GM12878 (cell line): Measurements from ENCODE around the gene SNX22. TPM values are rescaled to one million over a fixed set of nuclear protein-coding genes. Genes with fewer than 3 reads are reported as not detected.
"Not testable (repeated sequence)": the region's sequence is repeated elsewhere in the genome, so short reads cannot be mapped to it uniquely, and the experiment has no call there.

Experiments used
- ATAC-seq: fragments of 200-7000 bp; cut with Tn5 transposase; 3 replicates; pipeline ENCODE4 v1.9.1; 2020; ENCODE audit warnings: mild to moderate bottlenecking, moderate library complexity
- BruUV-seq: library from RNA; stranded (reverse); fragments of 400-500 nt; replicated peaks from 2 replicates; lab custom pipeline; 2021; lab: Mats Ljungman, UMichigan
- CTCF ChIA-PET: fragments of 300-600 bp; sonication (Branson Sonifier 250); formaldehyde crosslinking; extraction: SDS; loops from one replicate; lab custom pipeline; 2021; ENCODE audit warnings: inconsistent platforms; lab: Yijun Ruan, JAX
- POLR2A ChIA-PET: fragments of 350-600 bp; formaldehyde crosslinking; extraction: SDS; loops from one replicate; lab custom pipeline; 2021; ENCODE audit warnings: inconsistent platforms; lab: Charles Lee
- RAD21 ChIA-PET: fragments of 300-600 bp; sonication (Branson Sonifier 250); formaldehyde crosslinking; loops from one replicate; lab custom pipeline; 2023; ENCODE audit warnings: antibody characterized with exemption; ENCODE audit not compliant: unreplicated experiment; lab: Charles Lee
- SMC1A ChIA-PET: fragments of 300-600 bp; sonication (Branson Sonifier 250); formaldehyde crosslinking; loops from one replicate; lab custom pipeline; 2023; ENCODE audit not compliant: unreplicated experiment, uncharacterized antibody; lab: Charles Lee
- DNase-seq: peaks from one replicate; pipeline ENCODE4 v3.0.0-alpha.2; 2011; ENCODE audit warnings: low read depth, low spot score
- FAIRE-seq: peaks from 3 replicates; lab custom pipeline; 2011; peaks lifted over from hg19 to GRCh38; lab: Jason Lieb, UNC
- H2AFZ ChIP-seq: 2 replicates; pipeline ENCODE4 v1.6.0; 2011; ENCODE audit warnings: low read depth, low read length, control low read depth; ENCODE audit not compliant: control insufficient read depth
- H3K27ac ChIP-seq: 2 replicates; pipeline ENCODE4 v1.5.1; 2011; ENCODE audit warnings: control low read depth; ENCODE audit not compliant: control insufficient read depth, insufficient read depth
- H3K27me3 ChIP-seq, 2 experiments: replicated peaks in 1 of 2; 2 replicates each; pipeline versions ENCODE4 v1.6.0 to v1.6.1; 2011; ENCODE audit warnings: low read length in 1 of 2; ENCODE audit not compliant: control insufficient read depth in 2 of 2, insufficient read depth in 2 of 2
- H3K36me3 ChIP-seq, 2 experiments: 2 replicates each; pipeline ENCODE4 v1.5.1; 2011; ENCODE audit warnings: low read length in 1 of 2; ENCODE audit not compliant: control insufficient read depth in 2 of 2, insufficient read depth in 2 of 2
- H3K4me1 ChIP-seq: 2 replicates; pipeline ENCODE4 v1.6.1; 2011; ENCODE audit warnings: mild to moderate bottlenecking, low read length, moderate library complexity, mixed read lengths; ENCODE audit not compliant: control insufficient read depth, insufficient read depth
- H3K4me2 ChIP-seq: 2 replicates; pipeline ENCODE4 v1.6.0; 2011; ENCODE audit warnings: control low read depth; ENCODE audit not compliant: control insufficient read depth, insufficient read depth
- H3K4me3 ChIP-seq: fragments of 200-600 bp; sonication (generic); 2 replicates; pipeline ENCODE4 v1.5.1; 2016
- H3K79me2 ChIP-seq: 2 replicates; pipeline ENCODE4 v1.6.0; 2011; ENCODE audit warnings: low read length; ENCODE audit not compliant: control insufficient read depth, insufficient read depth
- H3K9ac ChIP-seq: 2 replicates; pipeline ENCODE4 v1.8.0; 2011; ENCODE audit warnings: low read length, control low read depth, mixed read lengths; ENCODE audit not compliant: control insufficient read depth, insufficient read depth
- H3K9me3 ChIP-seq: replicated peaks from 3 replicates; pipeline ENCODE4 v1.5.1; 2011; ENCODE audit warnings: mild to moderate bottlenecking, low read length; ENCODE audit not compliant: control insufficient read depth, insufficient read depth
- H4K20me1 ChIP-seq: 2 replicates; pipeline ENCODE4 v1.6.0; 2011; ENCODE audit not compliant: control insufficient read depth, insufficient read depth
- RAD21 ChIP-seq: IDR thresholded peaks from 2 replicates; pipeline ENCODE4 v1.6.1; 2011; ENCODE audit warnings: mild to moderate bottlenecking, low read depth, low read length, moderate library complexity; ENCODE audit not compliant: insufficient read depth
- SIX5 ChIP-seq: IDR thresholded peaks from 2 replicates; pipeline ENCODE4 v1.6.1; 2011; ENCODE audit warnings: mild to moderate bottlenecking, low read depth, low read length, moderate library complexity; ENCODE audit not compliant: severe bottlenecking
- SREBF2 ChIP-seq: IDR thresholded peaks from 2 replicates; pipeline ENCODE4 v1.6.1; 2012; ENCODE audit warnings: mild to moderate bottlenecking, low read length
- WGBS: methylation state at CpG from one replicate; pipeline ENCODE4 v1.1.6; 2016; ENCODE audit warnings: low lambda C conversion rate; ENCODE audit not compliant: insufficient replicate concordance, insufficient coverage; ENCODE audit errors: missing lambda C conversion rate; 5-methylcytosine and 5-hydroxymethylcytosine counted together
- in situ Hi-C: fragments of 300-500 bp; cut with MboI; formaldehyde crosslinking; loops from 9 replicates; pipeline ENCODE4 v1.14.3; 2018; ENCODE audit warnings: mixed read lengths
- intact Hi-C: fragments of 100-400 bp; cut with micrococcal nuclease; formaldehyde crosslinking; loops from one replicate; pipeline ENCODE4 v1.14.2; 2022; ENCODE audit not compliant: unreplicated experiment
- polyA plus RNA-seq, 11 experiments: library from polyadenylated mRNA; depleted of rRNA in 4 of 11; unstranded in 6 of 11; stranded (reverse) in 5 of 11; fragments of >200 nt; fragmentation: Nextera tagmentation in 4 of 11; fragmentation: Illumina TruSeq in 1 of 11; extraction: Ambion mirVana in 4 of 11; extraction: Trizol in 1 of 11; gene quantifications; 1 replicate in 1 of 11; 2 replicates in 10 of 11; pipeline versions ENCODE4 v1.2.1 to v1.2.3, GENCODE V29; 2011 to 2016; ENCODE audit warnings: inconsistent platforms in 2 of 11, missing spikeins in 2 of 11, low read depth in 1 of 11
- total RNA-seq, 4 experiments: library from RNA; depleted of rRNA in 3 of 4; stranded (reverse); fragments of >200 nt in 3 of 4; fragmentation: Illumina TruSeq in 1 of 4; extraction: Trizol in 1 of 4; gene quantifications; 2 replicates each; pipeline versions ENCODE4 v1.2.1 to v1.2.3, GENCODE V29; 2013 to 2021

SNX22 gene
- total and polyA plus RNA-seq, 10 of the 15 experiments (the other 5 are each of a cell fraction or from before 2014, with no cell fraction given): 4.4 to 29.0 (median 8.7) TPM

GRCh38 chr15:64107337-64107736 is 44.2 kb upstream of the SNX22 start:
- 29% methylated on average over 1 of the region's 1 CpG for WGBS
- POLR2A ChIA-PET: interaction anchor here (0.7 kb wide), 1 partner anchor 8 kb away, joined by 7 read pairs; no protein-coding TSS in a partner anchor
- Histone ChIP-seq H3K4me1 (peaks cover 21% of the 10 kb centered on the region), H2AFZ (no peak overlapping the region), H3K4me2 (no peak overlapping the region), H3K9me3 (no peaks in the 10 kb centered on the region; the same call in 2 of the 3 replicates), H3K27ac (no peak overlapping the region), H3K36me3 (no peaks in the 10 kb centered on the region; a peak in 2 of 4 replicates), H3K9ac (no peak overlapping the region), H3K4me3 (no peak overlapping the region), H3K27me3 (no peaks in the 10 kb centered on the region), H4K20me1 (no peaks in the 10 kb centered on the region), H3K79me2 (peaks cover 72% of the 10 kb centered on the region)
- no peak for DNase-seq
- SMC1A ChIA-PET: interaction anchor here (0.6 to 1.8 kb wide), 4 partner anchors 10 to 414 kb away, joined by 3 to 4 read pairs (median 4); partner anchors contain the start of gene CIAO2A
- no peak for FAIRE-seq
- intact Hi-C loops: no loop called here
- in situ Hi-C loops: no loop called here
- no peak for ATAC-seq
- RAD21 ChIA-PET: no interaction called here
- no peak for TF ChIP-seq SREBF2
- no peak for TF ChIP-seq RAD21
- no peak for TF ChIP-seq SIX5
- BruUV-seq: no TSS peak
- CTCF ChIA-PET: interaction anchor here (1.2 to 1.3 kb wide), 2 partner anchors 10 to 35 kb away, joined by 3 to 4 read pairs; no protein-coding TSS in a partner anchor

GRCh38 chr15:64110108-64110701 is 41.3 kb upstream of the SNX22 start:
- Histone ChIP-seq H3K4me1 (peaks cover 26% of the 10 kb centered on the region), H3K27ac (peak overlapping the region; percentile 30; the same call in 1 of the 2 replicates), H3K79me2 (peaks cover 53% of the 10 kb centered on the region), H3K36me3 (peaks cover 3 to 12% of the 10 kb centered on the region in 2 experiments), H3K9ac (peak overlapping the region; percentile 1; the same call in 1 of the 2 replicates), H3K4me3 (peak overlapping the region; percentile 11; the same call in 1 of the 2 replicates), H3K4me2 (peak overlapping the region; percentile 71)
- ChIA-PET SMC1A (interaction anchor here (0.7 to 2.4 kb wide), 10 partner anchors 8 to 681 kb away, joined by 3 to 10 read pairs (median 4); partner anchors contain the start of gene CIAO2A), POLR2A (interaction anchor here (0.6 to 1.0 kb wide), 2 partner anchors 21 to 36 kb away, joined by 3 read pairs; no protein-coding TSS in a partner anchor), CTCF (interaction anchor here (1.0 to 3.2 kb wide), 7 partner anchors 8 to 358 kb away, joined by 3 to 11 read pairs (median 5); no protein-coding TSS in a partner anchor)
- FAIRE-seq, H4K20me1 ChIP-seq, H3K9me3 ChIP-seq, BruUV-seq, DNase-seq, H3K27me3 ChIP-seq, in situ Hi-C loops, intact Hi-C loops, RAD21 ChIA-PET, H2AFZ ChIP-seq: not testable (repeated sequence)
- 50% methylated on average over 4 of the region's 4 CpGs for WGBS
- peak; percentile 21; the same call in 1 of the 3 replicates for ATAC-seq
